ENCODE results near the gene CTSH. TPM values are rescaled to one million over a fixed set of nuclear protein-coding genes. Genes with fewer than 3 reads are reported as not detected.

The CTSH gene
- total RNA-seq, 1 experiment from 2014 or later = 327 TPM

GRCh38 chr15:78968114-78968513 is 23.3 kb upstream of the CTSH start:
- Mint-ChIP-seq H3K4me3 (ENCODE audit: low read depth, unreplicated experiment) (no peak overlapping the region), H3K27me3 (ENCODE audit: unreplicated experiment) (no peaks in the 10 kb centered on the region), H3K4me1 (ENCODE audit: low read depth, unreplicated experiment) (peaks cover 39% of the 10 kb centered on the region), H3K36me3 (ENCODE audit: insufficient read depth, unreplicated experiment) (peaks cover 7% of the 10 kb centered on the region), H3K27ac (ENCODE audit: unreplicated experiment) (no peak overlapping the region), H3K9me3 (ENCODE audit: low read depth, unreplicated experiment) (no peaks in the 10 kb centered on the region)
- CTCF ChIA-PET = interaction anchor here (0.8 kb wide), 1 partner anchor 34 kb away, joined by 5 read pairs; no protein-coding TSS in a partner anchor
- TF ChIP-seq, protein P1, sequence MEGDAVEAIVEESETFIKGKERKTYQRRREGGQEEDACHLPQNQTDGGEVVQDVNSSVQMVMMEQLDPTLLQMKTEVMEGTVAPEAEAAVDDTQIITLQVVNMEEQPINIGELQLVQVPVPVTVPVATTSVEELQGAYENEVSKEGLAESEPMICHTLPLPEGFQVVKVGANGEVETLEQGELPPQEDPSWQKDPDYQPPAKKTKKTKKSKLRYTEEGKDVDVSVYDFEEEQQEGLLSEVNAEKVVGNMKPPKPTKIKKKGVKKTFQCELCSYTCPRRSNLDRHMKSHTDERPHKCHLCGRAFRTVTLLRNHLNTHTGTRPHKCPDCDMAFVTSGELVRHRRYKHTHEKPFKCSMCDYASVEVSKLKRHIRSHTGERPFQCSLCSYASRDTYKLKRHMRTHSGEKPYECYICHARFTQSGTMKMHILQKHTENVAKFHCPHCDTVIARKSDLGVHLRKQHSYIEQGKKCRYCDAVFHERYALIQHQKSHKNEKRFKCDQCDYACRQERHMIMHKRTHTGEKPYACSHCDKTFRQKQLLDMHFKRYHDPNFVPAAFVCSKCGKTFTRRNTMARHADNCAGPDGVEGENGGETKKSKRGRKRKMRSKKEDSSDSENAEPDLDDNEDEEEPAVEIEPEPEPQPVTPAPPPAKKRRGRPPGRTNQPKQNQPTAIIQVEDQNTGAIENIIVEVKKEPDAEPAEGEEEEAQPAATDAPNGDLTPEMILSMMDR (IDR thresholded peaks at IDR 0.05; ENCODE audit: unreplicated experiment) = no peak
- intact Hi-C loops (cut with micrococcal nuclease; ENCODE audit: unreplicated experiment) = loop anchor here (2.0 kb wide), 1 partner anchor 15 kb away; no protein-coding TSS in a partner anchor
- no TSS peak for BruUV-seq (replicated peaks)
- DNase-seq = no peak

GRCh38 chr15:78960308-78960707 is 15.5 kb upstream of the CTSH start:
- CTCF ChIA-PET = no interaction called here
- intact Hi-C loops (cut with micrococcal nuclease; ENCODE audit: unreplicated experiment) = no loop called here
- peaks cover 4% of the 10 kb centered on the region for H3K4me1 Mint-ChIP-seq (ENCODE audit: low read depth, unreplicated experiment)
- no peak overlapping the region for H3K4me3 Mint-ChIP-seq (ENCODE audit: low read depth, unreplicated experiment)
- TF ChIP-seq, protein P1 (IDR thresholded peaks at IDR 0.05; ENCODE audit: unreplicated experiment) = no peak
- DNase-seq = no peak
- H3K27me3 Mint-ChIP-seq (ENCODE audit: unreplicated experiment) = no peaks in the 10 kb centered on the region
- no peak overlapping the region for H3K27ac Mint-ChIP-seq (ENCODE audit: unreplicated experiment)
- BruUV-seq (replicated peaks) = no TSS peak
- no peaks in the 10 kb centered on the region for H3K9me3 Mint-ChIP-seq (ENCODE audit: low read depth, unreplicated experiment)
- H3K36me3 Mint-ChIP-seq (ENCODE audit: insufficient read depth, unreplicated experiment) = no peaks in the 10 kb centered on the region

GRCh38 chr15:78959360-78959759 is 14.5 kb upstream of the CTSH start:
- TF ChIP-seq, protein P1 (IDR thresholded peaks at IDR 0.05; ENCODE audit: unreplicated experiment) = no peak
- no peak for DNase-seq
- Mint-ChIP-seq H3K27ac (ENCODE audit: unreplicated experiment) (no peak overlapping the region), H3K36me3 (ENCODE audit: insufficient read depth, unreplicated experiment) (no peaks in the 10 kb centered on the region), H3K4me1 (ENCODE audit: low read depth, unreplicated experiment) (peaks cover 13% of the 10 kb centered on the region), H3K9me3 (ENCODE audit: low read depth, unreplicated experiment) (no peaks in the 10 kb centered on the region), H3K4me3 (ENCODE audit: low read depth, unreplicated experiment) (no peak overlapping the region), H3K27me3 (ENCODE audit: unreplicated experiment) (no peaks in the 10 kb centered on the region)
- no TSS peak for BruUV-seq (replicated peaks)
- CTCF ChIA-PET = no interaction called here
- intact Hi-C loops (cut with micrococcal nuclease; ENCODE audit: unreplicated experiment) = no loop called here

DNA sequence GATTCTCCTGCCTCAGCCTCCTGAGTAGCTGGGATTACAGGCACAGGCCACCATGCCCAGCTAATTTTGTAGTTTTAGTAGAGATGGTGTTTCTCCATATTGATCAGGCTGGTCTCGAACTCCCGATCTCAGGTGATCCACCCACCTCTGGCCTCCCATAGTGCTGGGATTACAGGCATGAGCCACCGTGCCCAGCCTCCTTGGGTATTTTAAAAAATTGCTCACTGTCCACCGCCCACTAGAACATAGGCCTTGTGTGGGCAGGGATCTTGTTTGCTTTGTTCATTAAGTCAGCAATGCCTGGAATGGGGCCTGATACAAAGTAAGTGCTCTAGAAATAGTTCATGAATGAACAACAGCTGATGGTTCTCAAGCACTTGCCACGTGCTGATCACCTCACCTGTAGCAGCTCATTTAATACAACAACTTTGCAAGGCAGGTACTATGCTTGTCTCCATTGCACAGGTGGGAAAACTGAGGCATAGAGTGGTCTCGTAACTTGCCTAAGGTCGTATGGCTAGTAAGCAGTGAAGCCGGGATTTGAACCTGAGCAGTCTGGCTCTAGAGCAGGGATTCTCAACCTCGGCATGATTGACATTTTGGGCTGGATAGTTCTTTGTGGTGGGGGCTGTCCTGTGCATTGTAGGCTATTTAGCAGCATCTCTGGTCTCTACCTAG is 12.7 kb upstream of the CTSH start:
- H3K27me3 Mint-ChIP-seq (ENCODE audit: unreplicated experiment) = no peaks in the 10 kb centered on the region
- no peaks in the 10 kb centered on the region for H3K36me3 Mint-ChIP-seq (ENCODE audit: insufficient read depth, unreplicated experiment)
- no peaks in the 10 kb centered on the region for H3K9me3 Mint-ChIP-seq (ENCODE audit: low read depth, unreplicated experiment)
- TF ChIP-seq, protein P1 (IDR thresholded peaks at IDR 0.05; ENCODE audit: unreplicated experiment) = no peak
- CTCF ChIA-PET = no interaction called here
- no peak overlapping the region for H3K27ac Mint-ChIP-seq (ENCODE audit: unreplicated experiment)
- intact Hi-C loops (cut with micrococcal nuclease; ENCODE audit: unreplicated experiment) = no loop called here
- no peak overlapping the region for H3K4me3 Mint-ChIP-seq (ENCODE audit: low read depth, unreplicated experiment)
- H3K4me1 Mint-ChIP-seq (ENCODE audit: low read depth, unreplicated experiment) = peaks cover 24% of the 10 kb centered on the region
- DNase-seq = no peak
- no TSS peak for BruUV-seq (replicated peaks)

All from Calu3 (cell line).